GM18951 (cell line): ENCODE data around the gene PCGF5.
"Not testable (repeated sequence)": the region's sequence is repeated elsewhere in the genome, so short reads cannot be mapped to it uniquely, and the experiment has no call there.

Source experiments
- POLR2A ChIP-seq: IDR thresholded peaks from 4 replicates; pipeline ENCODE4 v1.6.1; 2011; ENCODE audit warnings: mild to moderate bottlenecking; ENCODE audit not compliant: insufficient read length, insufficient read depth; ENCODE audit errors: extremely low read depth
- in situ Hi-C: fragments of 300-500 bp; cut with MboI; formaldehyde crosslinking; loops from one replicate; pipeline ENCODE4 v1.12.0; 2022; ENCODE audit warnings: low sequenced_read_pairs, mixed read lengths, inconsistent platforms; ENCODE audit not compliant: unreplicated experiment

Gene PCGF5

DNA sequence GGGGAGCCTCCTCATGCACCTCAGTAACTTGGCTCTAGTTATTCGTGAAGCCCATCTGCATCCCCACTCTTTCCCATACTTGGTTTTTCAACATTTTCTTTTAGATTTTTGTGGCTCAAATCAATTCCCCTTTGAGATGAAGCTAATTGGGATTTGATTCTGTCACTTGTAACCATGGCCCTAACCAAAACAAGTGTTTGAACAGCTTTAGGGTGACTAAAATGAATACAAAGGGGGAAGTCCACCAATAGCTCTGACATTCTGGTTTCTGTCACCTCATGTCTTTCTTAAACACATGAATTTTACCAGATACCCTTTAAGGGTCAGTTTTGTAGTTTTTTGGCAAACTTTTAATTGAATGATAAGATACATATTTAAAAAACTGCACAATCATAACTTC lies 87.0 kb downstream of the PCGF5 start:
- in situ Hi-C loops: no loop called here
- no peak for TF ChIP-seq POLR2A

DNA sequence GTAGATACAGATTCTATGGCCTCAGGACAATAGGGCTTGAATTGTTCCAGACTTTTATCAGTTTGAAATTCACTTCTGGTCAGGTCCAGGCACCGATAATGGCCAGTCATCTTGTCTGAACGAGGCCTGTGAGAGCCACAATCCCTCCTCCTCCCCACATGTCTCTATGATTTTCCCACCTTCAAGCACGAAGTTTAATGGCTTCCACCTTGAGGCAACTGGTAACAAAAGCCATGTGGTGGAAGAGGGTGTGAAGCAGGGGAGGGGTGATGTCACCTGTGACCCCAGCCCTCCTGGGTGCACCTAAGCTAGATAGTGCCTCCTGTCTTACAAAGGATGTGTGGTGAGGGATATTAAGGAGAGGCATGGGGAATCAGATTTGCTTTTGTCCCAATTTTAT lies 89.2 kb downstream of the PCGF5 start:
- in situ Hi-C loops: no loop called here
- TF ChIP-seq POLR2A: no peak

DNA sequence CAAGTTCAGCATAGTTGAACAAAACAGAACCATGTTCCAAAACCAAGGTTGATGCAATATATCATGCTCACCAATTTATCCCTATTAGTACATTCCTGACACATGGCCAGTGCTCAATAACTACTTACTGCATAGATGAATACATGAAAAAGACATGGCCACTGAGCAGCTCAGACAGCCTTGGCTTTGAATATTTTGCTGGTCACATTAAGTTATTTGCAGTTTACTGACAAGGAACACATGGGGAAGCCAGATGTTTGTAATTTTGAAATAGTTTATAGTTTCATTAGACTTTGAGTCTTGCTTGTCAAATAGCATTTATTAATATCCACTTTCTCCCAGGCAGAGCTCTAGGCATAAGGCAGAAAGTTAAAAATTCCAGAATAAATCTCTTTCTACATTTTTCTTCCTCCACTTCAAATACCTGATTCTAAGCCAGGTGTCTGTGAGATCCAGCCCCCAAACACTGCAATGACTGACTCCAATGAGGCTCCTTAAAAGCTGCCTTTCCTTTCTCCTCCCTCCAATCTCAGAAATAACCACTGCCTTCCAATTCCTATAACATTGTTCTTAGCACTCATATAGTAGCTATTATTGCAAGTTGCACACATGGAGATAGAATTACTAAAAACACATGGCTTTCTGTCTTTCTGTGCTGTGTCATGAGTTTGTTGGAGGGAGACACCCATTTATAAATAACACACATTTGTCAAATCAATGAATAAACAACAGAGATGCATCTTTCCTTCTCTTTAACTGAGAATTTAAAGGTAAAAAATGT lies 91.3 kb downstream of the PCGF5 start:
- in situ Hi-C loops: no loop called here
- TF ChIP-seq POLR2A: no peak

DNA sequence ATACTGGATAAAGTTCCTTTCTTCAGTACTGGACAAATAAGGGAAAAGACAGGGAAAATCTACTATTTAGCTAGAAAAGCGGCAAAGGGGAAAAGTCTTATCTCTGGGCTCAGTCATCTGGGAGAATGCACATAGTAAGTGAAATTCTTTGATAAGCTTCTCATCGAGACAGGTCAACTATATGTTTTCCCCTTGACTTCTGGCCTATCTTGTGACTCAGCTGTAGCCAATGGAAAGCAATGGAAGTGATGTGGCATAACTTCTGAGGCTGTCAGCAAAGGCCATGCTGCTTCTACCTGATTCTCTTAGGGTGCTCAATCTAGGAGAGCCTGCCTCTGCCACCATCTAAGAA lies 91.9 kb downstream of the PCGF5 start:
- no peak for TF ChIP-seq POLR2A
- in situ Hi-C loops: no loop called here

DNA sequence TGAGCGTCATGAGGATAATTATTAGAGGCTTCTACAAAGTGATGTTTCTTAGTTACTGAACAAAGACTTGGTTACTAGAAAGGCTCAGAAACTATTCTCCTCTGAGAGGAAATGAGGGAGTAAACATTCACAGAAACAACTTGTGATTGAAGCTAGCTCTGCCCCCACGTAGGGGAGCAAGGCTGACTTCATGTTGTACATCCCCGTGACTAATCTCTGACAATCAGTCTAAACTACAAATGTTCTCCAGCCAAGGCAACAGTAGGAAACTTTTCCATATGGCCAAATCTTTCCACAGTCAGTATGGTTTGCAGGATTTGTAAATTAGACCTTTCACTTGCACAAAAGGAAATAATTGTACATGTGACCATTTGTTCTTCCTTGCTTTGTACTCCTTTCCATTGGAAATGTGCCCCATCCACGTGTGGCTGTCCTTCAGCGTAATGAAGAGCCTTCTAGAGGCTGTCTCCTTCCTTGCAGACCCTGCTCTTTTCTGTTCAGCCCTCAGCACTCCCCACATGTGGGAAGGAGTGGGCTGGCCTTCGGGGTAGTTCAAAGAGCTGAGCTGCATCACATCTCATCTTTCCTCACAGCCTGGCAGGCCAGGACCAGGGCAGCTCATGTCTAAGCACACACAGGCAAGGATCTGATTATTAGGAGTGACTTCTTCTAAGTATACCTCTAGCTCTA lies 93.5 kb downstream of the PCGF5 start:
- in situ Hi-C loops: no loop called here
- no peak for TF ChIP-seq POLR2A

DNA sequence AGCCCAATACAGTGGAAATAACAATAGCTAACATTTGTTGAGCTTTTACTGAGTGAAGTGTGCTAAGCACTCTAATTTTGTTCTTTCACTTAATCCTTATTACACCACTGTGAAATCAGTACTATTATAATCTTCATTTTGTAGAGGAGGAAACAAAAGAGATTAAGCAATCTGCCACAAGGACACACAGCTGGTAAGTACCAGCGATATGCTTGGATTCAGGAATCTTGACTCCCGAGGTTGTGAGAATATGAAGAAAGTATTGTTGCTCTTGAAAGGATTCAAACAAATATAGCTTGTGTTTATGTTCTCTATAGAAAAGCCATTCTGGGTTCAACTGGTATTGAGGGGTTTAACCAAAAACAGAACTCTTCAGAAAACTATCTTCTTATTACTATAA lies 96.0 kb downstream of the PCGF5 start:
- in situ Hi-C loops: no loop called here
- no peak for TF ChIP-seq POLR2A

DNA sequence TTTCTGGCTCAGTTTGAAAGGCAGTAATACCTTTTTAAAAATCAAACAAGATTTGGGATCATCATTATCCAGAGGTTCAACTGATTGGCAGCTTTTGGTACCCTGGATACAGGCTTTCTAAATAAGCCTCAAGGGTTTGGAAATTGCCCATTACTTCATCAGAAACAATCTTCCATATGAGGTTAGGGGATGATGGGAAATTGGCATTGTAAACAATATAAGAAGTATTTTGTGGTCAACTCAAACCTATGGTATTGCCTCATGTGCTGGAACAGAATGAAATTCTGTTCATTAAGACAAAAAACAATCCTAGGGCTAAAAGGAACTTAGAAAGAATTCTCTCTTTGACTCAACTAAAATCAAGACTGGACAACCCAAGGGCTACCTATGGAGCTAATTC lies 97.1 kb downstream of the PCGF5 start:
- in situ Hi-C loops: no loop called here

DNA sequence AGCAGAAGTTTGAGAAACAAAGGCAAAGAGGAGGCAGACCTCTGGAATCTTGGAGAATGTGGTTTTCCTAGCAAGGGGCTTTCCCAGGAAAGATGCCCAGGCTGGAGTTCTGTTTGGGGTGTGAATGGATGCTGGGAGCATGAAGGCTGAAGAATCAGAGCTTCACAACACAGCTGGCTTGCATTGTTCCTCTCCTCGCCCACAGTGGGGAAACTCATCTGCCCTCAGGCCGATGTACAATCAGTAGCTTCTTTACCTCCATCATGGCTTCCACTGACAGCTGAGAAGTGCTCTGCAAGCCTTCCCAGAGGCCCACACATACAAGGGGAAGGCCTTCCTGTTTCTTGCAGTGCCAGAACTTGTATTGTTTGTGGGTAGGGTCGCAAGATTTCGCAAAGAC lies 98.9 kb downstream of the PCGF5 start:
- in situ Hi-C loops: no loop called here
- TF ChIP-seq POLR2A: no peak

More for the DNA sequence above, 97.1 kb downstream of the PCGF5 start:
- TF ChIP-seq POLR2A: no peak

DNA sequence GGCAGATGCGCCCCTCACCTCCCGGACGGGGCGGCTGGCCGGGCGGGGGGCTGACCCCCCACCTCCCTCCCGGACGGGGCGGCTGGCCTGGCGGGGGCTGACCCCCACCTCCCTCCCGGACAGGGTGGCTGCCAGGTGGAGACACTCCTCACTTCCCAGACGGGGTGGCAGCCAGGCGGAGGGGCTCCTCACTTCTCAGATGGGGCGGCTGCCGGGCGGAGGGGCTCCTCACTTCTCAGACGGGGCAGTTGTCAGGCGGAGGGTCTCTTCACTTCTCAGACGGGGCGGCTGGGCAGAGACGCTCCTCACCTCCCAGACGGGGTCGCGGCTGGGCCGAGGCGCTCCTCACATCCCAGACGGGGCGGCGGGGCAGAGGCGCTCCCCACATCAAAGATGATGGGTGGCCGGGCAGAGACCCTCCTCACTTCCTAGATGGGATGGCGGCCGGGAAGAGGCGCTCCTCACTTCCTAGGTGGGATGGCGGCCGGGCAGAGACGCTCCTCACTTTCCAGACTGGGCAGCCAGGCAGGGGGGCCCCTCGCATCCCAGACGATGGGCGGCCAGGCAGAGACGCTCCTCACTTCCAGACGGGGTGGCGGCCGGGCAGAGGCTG lies 102.9 kb downstream of the PCGF5 start:
- in situ Hi-C loops: not testable (repeated sequence)

DNA sequence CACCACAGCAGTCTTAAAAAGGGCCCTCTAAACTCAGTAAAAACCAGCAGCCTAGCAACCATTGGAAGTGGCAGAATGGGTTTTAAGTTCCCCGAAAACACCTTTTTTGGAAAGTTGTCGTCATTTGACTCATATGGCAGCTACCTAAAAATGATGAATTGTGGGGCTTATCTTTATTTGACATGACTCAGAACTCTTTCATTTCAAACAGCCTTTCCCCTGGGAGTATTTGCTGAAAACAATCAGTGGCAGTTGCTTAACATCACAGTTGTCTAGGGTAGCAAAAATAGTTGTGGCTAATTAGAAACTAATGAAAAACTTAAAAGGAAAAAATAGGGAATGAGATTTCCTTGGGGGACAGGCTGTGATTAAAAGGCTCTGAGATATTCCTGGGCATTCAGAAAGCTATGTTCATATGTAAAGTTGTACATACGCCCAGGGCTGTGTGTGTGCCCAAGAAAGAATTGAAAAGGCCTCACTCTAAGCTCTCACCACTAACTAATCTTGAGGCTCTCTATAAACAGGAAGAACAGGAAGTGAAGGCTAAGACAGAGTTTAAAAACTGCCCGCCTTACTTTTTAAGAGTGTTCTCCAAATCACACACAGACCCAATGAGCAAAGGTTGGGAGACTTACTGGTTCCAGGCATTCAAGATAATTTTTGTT lies 108.0 kb downstream of the PCGF5 start:
- TF ChIP-seq POLR2A: no peak
- in situ Hi-C loops: no loop called here
